AG04449 (cell line): Measurements from ENCODE around the gene ZDHHC1.

Source experiments
- CTCF ChIA-PET: fragments of 350-600 bp; formaldehyde crosslinking; extraction: SDS; loops from one replicate; lab custom pipeline; 2021; ENCODE audit warnings: antibody characterized with exemption; lab: Yijun Ruan, JAX
- POLR2A ChIA-PET: fragments of 400-600, 350-600 bp; formaldehyde crosslinking; extraction: SDS; loops from one replicate; lab custom pipeline; 2020; ENCODE audit warnings: antibody characterized with exemption, inconsistent platforms; lab: Yijun Ruan, JAX
- DNase-seq: peaks from one replicate; pipeline ENCODE4 v3.0.0-alpha.2; 2010; ENCODE audit warnings: low read depth, low spot score
- H3K4me3 ChIP-seq: 2 replicates; pipeline ENCODE4 v1.5.1; 2011; ENCODE audit warnings: low read depth, mild to moderate bottlenecking, control low read depth, low read length
- CTCF ChIP-seq: IDR thresholded peaks from one replicate; pipeline ENCODE4 v1.5.1; 2011; ENCODE audit warnings: mild to moderate bottlenecking, moderate library complexity, low read length, control low read depth, inconsistent platforms; ENCODE audit not compliant: insufficient read depth; ENCODE audit errors: missing control alignments

The ZDHHC1 gene

GRCh38 chr16:67447508-67448076 lies 31.3 kb upstream of the ZDHHC1 start:
- H3K4me3 ChIP-seq = no peak overlapping the region
- DNase-seq = no peak
- ChIA-PET CTCF (interaction anchor here (1.1 to 8.9 kb wide), 16 partner anchors 8 to 198 kb away, joined by 3 to 75 read pairs (median 6); partner anchors contain the start of genes ATP6V0D1, TPPP3 and ZDHHC1), POLR2A (no interaction called here)
- peak; percentile 34 for TF ChIP-seq CTCF

GRCh38 chr16:67446968-67447507 lies 30.8 kb upstream of the ZDHHC1 start:
- CTCF ChIA-PET = interaction anchor here (1.0 to 8.9 kb wide), 17 partner anchors 9 to 198 kb away, joined by 3 to 75 read pairs (median 6); partner anchors contain the start of genes TPPP3 and ZDHHC1
- DNase-seq = no peak
- TF ChIP-seq CTCF = no peak
- no peak overlapping the region for H3K4me3 ChIP-seq
- POLR2A ChIA-PET = no interaction called here

- no peak for TF ChIP-seq CTCF
- no peak overlapping the region for H3K4me3 ChIP-seq
- ChIA-PET POLR2A (no interaction called here), CTCF (interaction anchor here (0.6 to 8.9 kb wide), 15 partner anchors 8 to 197 kb away, joined by 3 to 75 read pairs (median 5); partner anchors contain the start of gene ZDHHC1)
- DNase-seq = no peak
Observed at GRCh38 chr16:67445913-67446907, 29.9 kb upstream of the ZDHHC1 start.

- TF ChIP-seq CTCF = no peak
- POLR2A ChIA-PET = no interaction called here
- CTCF ChIA-PET = interaction anchor here (0.6 to 8.9 kb wide), 13 partner anchors 11 to 157 kb away, joined by 3 to 75 read pairs (median 3); partner anchors contain the start of gene ZDHHC1
- DNase-seq = no peak
- no peak overlapping the region for H3K4me3 ChIP-seq
Observed at GRCh38 chr16:67445441-67445912, 29.2 kb upstream of the ZDHHC1 start.

- CTCF ChIA-PET = interaction anchor here (0.6 to 8.9 kb wide), 9 partner anchors 9 to 157 kb away, joined by 3 to 75 read pairs (median 3); no protein-coding TSS in a partner anchor
- POLR2A ChIA-PET = no interaction called here
- no peak for DNase-seq
- no peak for TF ChIP-seq CTCF
- no peak overlapping the region for H3K4me3 ChIP-seq
Observed at GRCh38 chr16:67445126-67445426, 28.8 kb upstream of the ZDHHC1 start.
